GM21515 (cell line): ENCODE results near the gene THOC5.
"Not testable (repeated sequence)": the region's sequence is repeated elsewhere in the genome, so short reads cannot be mapped to it uniquely, and the experiment has no call there.

Source experiments
- ATAC-seq: cut with Tn5 transposase; IDR thresholded peaks from one replicate; pipeline ENCODE4 v1.9.1; 2021; ENCODE audit not compliant: unreplicated experiment

Gene THOC5

GRCh38 chr22:29553351-29554224, at the start of gene THOC5:
Gene THOC5 (minus strand): TSS chr22:29553757. CDS start chr22:29549147, 4,610 bp downstream.
- peak; percentile 91 for ATAC-seq

- no peak for ATAC-seq
These were observed 45.1 kb upstream of the THOC5 start for GRCh38 chr22:29598684-29599020.

- not testable (repeated sequence) for ATAC-seq
These were observed 44.5 kb upstream of the THOC5 start for GRCh38 chr22:29597871-29598683.

- ATAC-seq = no peak
These were observed 42.9 kb upstream of the THOC5 start for GRCh38 chr22:29596408-29596807.

GRCh38 chr22:29594447-29594846, 40.9 kb upstream of the THOC5 start:
- not testable (repeated sequence) for ATAC-seq

DNA sequence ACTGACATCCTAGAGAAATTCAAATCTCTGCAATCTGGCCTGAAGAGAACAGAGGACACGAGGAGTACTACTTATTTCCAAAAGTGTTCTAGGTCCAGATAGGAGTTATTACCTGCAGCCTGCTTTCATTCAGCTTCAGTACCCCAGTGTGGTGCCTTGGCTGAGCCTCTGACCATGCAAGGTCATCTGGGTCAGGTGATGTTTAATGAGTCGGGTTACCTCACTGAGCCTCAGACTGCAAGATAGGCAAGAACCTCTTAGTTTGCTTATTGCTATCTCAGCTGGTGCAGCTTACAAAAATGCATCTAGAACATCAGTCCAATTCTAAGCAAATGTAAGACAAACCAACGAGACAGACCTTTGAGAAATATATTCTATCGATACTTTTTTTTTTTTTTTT, 40.4 kb upstream of the THOC5 start:
- no peak for ATAC-seq

DNA sequence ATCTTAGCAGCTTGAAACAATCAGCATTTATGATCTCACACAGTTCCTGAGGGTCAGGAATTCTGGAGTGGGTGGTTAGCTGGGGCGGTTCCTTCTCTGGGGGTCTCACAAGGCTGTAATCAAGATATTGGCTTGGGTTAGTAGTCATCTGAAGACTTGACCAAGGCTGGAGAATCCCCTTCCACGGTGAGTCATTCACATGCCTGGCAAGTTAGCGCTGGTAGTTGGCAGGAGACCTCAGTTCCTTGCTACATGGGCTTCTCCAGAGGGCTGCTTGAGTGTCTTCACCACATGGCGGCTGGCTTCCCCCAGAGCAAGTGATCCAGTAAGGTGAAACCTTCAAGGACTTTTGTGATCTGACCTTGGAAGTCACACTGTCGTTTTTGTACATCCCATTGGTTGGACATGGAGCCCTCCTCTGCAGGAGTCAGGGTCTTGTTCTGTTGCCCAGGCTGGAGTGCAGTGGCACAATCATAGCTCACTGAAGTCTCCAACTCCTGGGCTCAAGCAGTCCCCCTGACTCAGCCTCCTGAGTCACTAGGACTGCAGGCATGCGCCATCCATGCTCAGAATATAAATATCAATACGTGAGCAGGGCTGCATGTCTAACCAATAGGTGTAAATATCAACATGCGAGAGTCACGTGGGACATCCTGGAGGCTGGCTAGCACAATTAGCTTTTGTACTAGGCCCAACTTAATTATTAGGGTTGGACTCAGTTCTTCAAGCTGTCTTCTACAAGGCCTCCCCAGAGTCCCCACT, 34.6 kb upstream of the THOC5 start:
- ATAC-seq = no peak

DNA sequence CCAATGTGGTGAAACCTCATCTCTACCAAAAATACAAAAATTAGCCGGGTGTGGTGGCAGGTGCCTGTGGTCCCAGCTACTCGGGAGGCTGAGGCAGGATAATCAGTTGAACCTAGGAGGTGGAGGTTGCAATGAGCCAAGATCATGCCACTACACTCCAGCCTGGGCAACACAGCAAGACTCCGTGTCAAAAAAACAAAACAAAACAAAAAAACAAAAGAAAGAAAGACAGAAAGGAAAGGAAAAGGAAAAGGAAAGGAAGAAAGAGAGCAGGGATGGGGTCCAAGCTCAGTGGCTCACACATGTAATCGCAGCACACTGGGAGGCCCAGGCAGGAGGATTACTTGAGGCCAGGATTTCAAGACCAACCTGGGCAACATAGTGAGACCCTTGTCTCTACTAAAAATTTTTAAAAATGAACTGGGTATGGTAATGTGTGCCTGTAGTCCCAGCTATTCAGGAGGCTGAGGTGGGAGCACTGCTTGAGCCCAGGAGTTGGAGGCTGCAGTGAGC, 32.7 kb upstream of the THOC5 start:
- ATAC-seq = not testable (repeated sequence)

DNA sequence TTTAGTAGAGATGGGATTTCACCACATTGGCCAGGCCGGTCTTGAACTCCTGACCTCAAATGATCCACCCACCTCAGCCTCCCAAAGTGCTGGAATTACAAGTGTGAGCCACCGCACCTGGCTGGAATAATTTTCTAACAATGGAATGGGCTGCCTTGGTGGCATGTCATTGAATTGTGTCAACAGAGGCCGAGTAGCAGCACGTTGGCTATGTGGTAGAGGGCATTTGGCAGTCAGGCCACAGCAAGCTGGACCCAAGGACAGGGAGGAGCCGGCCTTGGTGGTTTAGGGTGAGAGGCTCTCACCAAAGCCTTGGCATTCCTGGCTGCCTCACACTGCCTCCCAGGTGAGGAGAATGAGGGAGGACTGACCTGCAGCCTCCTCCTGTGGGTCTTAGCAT, 31.4 kb upstream of the THOC5 start:
- no peak for ATAC-seq

DNA sequence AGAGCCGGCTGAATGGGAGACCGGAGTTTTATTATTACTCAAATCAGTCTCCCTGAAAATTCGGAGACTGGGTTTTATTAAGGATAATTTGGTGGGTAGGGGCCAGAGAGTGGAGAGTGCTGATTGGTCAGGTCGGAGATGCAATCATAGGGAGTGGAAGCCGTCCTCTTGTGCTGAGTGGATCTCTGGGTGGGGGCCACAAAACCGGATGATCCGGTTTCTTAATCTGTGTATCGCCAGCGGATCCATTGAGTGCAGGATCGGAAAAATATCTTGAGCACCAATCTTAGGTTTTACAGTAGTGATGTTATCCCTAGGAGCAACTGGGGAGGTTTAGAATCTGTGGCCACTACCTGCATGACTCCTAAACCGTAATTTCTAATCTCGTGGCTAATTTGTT, 28.2 kb upstream of the THOC5 start:
- ATAC-seq = no peak

DNA sequence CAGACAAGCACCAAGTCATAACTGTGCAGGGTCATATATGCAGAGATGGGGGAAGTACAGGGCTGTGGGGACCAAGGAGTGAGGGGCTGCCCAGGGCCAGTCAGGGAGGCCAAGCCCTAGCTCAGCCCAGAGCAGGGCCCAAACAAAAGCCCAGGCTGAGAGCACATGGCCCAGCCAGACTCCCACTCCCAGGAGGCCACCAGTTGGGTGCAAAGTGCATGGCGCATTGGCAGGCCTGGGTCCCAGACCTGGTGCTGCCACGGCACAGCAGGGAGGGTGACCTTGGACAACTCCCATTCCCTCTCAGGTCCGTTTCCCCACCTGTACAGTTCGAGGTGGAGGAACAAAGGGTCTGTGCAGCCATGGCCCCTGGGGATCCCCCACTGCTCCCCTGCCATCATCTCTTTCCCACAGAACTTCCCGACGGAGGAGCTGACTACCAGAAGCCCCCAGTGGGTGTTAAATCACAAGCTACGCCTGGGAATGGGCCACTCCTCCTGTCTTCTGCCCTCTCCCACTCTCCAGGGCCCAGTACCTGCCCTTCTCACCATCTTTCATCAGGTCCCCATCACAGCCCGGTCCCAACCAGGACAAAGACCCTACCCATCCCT, 26.7 kb upstream of the THOC5 start:
- no peak for ATAC-seq

DNA sequence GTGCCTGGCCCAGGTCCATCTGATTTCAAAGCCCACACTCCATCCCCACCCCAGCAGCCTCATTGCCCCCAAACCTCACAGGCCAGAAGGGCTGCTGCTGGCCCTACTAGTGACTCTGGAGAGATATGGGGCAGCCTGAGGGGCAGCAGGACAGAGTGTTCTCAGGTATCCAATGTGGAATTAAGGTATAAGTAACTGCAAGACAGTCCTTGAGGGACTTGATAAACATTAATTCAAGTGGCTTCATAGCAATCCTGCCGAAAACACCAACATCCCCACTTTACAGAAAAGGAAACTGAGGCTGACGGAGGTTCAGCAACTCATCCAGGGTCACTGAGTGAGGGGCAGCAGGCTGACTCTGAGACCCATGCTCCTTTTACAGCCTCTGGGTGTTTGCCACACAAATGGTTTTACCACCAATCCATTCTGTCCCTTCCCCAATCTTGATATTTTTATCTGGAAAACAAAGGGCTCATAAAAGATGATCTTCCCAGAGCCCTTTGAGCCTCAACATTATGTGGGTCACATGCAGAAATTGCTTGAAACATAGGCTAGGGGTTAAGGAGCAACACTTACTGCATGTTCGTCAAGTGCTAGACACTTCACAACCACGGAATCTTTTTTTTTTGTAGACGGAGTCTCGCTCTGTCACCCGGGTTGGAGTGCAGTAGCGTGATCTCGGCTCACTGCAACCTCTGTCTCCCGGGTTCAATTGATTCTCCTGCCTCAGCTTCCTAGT, 25.1 kb upstream of the THOC5 start:
- ATAC-seq = no peak

DNA sequence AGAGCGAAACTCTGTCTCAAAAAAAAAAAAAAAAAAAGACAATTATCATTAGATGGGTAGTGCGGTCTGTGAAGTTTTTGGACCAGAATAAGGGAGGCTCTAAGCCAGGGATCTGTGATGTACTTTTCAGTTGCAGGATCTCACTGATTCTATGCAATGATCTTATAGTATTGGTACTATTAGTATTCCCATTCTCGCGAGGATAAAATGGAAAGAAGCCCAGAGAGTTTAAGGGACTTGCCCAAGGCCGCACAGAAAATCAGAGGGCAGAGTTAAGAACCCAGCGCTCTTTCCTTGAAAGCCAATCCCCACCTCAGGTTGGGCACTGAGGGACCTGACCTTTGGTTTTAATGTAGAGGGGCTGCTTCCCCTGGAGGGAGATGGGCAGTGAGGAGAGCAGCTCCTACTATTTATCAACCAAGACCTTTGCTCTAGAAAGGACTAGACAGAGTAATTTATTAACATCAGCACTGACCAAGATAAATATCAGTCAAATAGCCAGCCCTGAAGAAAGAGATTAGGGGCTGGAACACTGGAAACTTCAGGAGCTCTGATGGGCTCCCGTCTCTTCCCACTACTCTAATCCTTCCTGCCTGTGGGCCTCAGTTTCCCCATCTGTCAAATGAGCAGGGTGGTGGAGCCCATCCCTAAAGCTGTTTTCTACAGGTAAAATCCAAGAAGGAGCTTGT, 21.3 kb upstream of the THOC5 start:
- no peak for ATAC-seq

DNA sequence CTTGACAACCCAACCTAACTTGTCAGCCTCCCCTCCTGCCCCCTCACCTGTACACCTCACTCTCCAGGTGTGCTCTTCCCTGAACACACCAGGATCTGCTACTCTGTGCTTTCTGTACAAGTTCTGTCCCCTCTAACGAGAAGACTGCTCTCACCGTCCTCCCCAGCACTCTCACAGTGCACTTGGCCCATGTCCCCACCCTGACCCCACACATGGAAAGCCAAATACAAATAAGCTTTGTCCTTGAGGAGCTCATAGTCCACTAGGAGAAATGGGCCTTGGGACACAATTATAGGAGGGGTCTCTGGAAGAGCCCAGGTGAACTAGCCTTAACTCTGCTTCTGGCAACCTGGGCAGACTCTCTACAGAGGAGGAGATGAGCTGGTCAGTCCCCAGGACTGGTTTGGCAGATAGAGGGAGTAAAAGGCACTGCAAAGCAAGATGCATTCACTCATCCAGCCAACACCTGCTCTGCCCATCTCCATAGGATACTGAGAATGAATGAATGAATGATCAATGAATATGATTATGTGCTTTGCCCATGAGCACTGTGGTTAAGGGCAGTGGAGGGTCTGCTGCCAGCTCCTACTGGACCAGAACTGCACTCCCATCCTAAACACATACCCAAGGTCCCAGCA, 17.5 kb upstream of the THOC5 start:
- no peak for ATAC-seq

- no peak for ATAC-seq
These were observed 16.9 kb upstream of the THOC5 start for GRCh38 chr22:29570456-29570855.

DNA sequence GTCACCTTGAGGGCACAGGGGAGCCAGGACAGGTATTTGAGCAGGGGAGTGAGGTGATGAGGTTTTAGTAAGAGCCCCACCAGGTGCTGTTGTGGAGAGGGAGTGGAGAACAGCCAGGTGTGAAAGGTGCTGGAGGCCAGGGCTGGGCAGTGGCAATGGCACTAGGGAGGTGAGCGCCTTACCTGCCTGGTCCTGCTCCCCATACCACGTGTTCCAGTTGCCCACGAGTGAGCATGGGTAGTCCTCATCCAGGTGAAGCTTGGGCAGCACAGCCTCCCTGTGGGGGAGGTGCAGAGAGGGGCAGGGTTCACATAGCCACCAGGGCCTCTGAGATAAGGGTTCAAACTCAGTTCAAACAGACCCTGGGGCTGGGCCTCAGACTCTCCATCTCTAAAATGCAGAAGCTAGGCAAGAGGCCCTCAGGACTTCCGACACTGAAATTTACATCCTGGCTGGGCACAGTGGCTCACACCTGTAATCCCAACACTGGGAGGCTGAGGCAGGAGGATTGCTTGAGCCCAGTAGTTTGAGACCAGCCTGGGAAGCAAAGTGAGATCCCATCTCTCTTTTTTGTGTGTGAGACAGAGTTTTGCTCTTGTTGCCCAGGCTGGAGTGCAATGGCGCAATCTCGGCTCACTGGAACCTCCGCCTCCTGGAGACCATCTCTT, 15.6 kb upstream of the THOC5 start:
- no peak for ATAC-seq

DNA sequence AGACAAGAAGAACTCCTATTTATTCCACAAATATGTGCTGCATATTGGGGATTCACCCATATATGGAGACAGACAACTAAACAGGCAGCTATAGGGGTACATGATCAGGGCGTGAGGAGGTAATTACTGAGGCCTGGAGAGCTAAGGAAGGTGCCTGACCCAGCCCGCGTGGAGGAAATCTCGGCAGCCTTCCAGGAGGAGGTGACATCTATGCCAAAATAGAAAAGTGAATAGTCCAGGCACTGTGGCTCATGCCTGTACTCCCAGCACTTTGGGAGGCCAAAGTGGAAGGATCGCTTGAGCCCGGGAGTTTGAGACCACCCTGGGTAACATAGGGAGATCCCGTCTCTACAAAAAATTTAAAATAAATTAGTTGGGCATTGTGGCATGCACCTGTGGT, 13.8 kb upstream of the THOC5 start:
- ATAC-seq = no peak

DNA sequence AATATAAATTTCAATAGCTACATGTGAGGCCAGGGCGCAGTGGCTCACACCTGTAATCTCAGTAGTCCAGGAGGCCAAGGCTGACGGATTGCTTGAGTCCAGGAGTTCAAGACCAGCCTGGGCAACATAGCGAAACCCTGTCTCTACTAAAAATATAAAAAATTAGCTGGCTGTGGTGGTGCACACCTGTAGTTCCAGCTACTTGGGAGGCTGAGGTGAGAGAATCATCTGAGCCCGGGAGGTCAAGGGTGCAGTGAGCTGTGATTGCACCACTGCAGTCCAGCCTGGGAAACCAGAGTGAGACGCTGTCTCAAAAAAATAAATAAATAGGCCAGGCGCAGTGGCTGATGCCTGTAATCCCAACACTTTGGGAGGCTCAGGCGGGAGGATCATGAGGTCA, 13.0 kb upstream of the THOC5 start:
- ATAC-seq = not testable (repeated sequence)
